Activated naive CD4-positive, alpha-beta T cell treated with anti-CD3 and anti-CD28 coated beads, Interleukin-2, amount 10 ng/mL, durations not matched to agents 5 hours and 36 hours (primary cell): ENCODE results near the gene CCNB1IP1. TPM values are rescaled to one million over a fixed set of nuclear protein-coding genes. Genes with fewer than 3 reads are reported as not detected.

ENCODE experiments used
- total RNA-seq, 2 experiments: library from RNA; stranded (reverse); gene quantifications; one replicate each; pipeline ENCODE4 v1.2.3, GENCODE V29; 2021

CCNB1IP1 gene, protein sequence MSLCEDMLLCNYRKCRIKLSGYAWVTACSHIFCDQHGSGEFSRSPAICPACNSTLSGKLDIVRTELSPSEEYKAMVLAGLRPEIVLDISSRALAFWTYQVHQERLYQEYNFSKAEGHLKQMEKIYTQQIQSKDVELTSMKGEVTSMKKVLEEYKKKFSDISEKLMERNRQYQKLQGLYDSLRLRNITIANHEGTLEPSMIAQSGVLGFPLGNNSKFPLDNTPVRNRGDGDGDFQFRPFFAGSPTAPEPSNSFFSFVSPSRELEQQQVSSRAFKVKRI
- 10 to 100 TPM; 36.0 to 37.0 TPM for total RNA-seq

GRCh38 chr14:20332788-20333493 is at the start of gene CCNB1IP1:
CCNB1IP1 (minus strand) TSS chr14:20333279; CDS start chr14:20316523, 16,756 bp downstream.

DNA sequence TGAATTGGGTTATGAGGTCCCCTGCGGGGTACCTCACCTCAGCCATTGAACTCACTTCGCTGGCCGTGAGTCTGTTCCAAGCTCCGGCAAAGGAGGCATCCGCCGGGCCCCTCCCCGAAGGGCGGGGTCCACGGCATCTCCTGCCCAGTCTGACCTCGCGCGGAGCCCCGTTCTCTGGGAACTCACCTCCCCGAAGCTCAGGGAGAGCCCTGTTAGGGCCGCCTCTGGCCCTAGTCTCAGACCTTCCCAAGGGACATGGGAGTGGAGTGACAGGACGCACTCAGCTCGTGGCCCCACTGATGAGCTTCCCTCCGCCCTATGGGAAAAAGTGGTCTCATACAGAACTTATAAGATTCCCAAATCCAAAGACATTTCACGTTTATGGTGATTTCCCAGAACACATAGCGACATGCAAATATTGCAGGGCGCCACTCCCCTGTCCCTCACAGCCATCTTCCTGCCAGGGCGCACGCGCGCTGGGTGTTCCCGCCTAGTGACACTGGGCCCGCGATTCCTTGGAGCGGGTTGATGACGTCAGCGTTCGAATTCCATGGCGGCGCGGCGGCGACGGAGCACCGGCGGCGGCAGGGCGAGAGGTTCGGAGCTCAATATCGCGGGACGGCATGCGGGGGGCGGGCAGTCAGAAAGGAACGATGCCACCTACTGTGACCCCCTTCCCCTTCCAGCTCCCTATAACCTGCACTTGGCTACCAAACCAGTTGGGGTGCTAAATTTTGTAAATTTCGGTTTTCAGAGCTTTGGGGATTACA is 10.2 kb upstream of the CCNB1IP1 start, which contains the start of gene PARP2:
PARP2 (plus strand) TSS at position 544 of the 770 bp plus-strand sequence; CDS start at position 551, 7 bp downstream.

DNA sequence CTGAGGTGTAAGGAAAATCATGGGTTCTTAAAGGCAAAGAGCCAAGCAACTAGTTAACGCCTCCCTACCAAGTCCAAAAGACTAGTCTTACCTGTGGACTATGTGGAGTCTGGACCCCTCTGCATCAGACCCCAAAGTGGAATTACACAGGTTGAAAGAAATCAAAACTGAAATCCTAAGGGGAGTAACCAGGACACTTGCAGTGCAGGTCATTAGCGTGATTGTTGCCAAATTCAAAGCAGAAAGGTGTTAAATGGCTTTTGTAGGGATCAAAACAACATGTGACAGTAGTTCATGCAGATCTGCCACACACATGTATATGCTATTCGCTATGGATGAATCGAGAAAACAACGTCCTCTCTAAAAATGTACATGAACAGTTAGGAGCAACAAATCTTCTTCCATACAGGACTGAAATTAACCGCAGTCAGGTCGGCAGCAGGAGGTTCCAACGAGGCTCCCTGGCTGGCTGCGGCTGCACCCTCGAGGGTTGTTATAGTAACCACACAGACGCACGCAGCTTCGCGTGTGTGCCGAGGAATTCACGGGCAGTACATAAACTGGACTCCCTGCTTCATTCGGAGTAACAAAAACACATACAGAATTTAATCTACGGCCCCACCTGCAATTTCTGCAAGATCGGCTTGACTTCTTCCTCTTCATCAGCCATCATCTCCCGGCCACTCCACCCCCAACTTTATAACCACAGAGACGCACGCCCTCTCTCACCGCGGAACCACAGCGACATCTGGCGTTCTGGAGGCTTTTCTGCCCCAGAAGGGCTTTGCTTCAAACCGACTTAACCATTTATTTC is 27.6 kb downstream of the CCNB1IP1 start, which contains the start of gene TTC5:
TTC5 (minus strand) TSS at position 687 of the 814 bp plus-strand sequence; CDS start at position 673, 14 bp downstream.

Other genes starting within 250 kb of the CCNB1IP1 start
- gene OR4K17, start 222.5 kb downstream of the CCNB1IP1 start, total RNA-seq = not detected
- gene OR4N5, start 194.5 kb downstream of the CCNB1IP1 start, total RNA-seq = not detected
- gene OR11G2, start 142.4 kb downstream of the CCNB1IP1 start, total RNA-seq = not detected
- gene OR11H6, start 109.6 kb downstream of the CCNB1IP1 start, total RNA-seq = not detected
- gene OR11H7, start 104.3 kb downstream of the CCNB1IP1 start, total RNA-seq = not detected
- gene OR11H4, start 94.0 kb downstream of the CCNB1IP1 start, total RNA-seq = not detected
- gene TTC5, start 27.3 kb downstream of the CCNB1IP1 start, total RNA-seq = 10 to 100 TPM; 17.5 to 22.1 TPM
- 10 to 100 TPM; 25.1 to 25.2 TPM for gene PARP2, start 10.4 kb upstream of the CCNB1IP1 start, total RNA-seq
- 10 to 100 TPM; 44.5 to 48.1 TPM for gene TEP1, start 80.2 kb upstream of the CCNB1IP1 start, total RNA-seq
- under 1 TPM; 0.13 to 0.19 TPM for gene KLHL33, start 102.9 kb upstream of the CCNB1IP1 start, total RNA-seq
- 10 to 100 TPM; 48.0 to 49.1 TPM for gene OSGEP, start 121.5 kb upstream of the CCNB1IP1 start, total RNA-seq
- 100 to 1,000 TPM; 162 to 164 TPM for gene APEX1, start 121.9 kb upstream of the CCNB1IP1 start, total RNA-seq
- 10 to 100 TPM; 39.0 to 41.9 TPM for gene PIP4P1, start 128.2 kb upstream of the CCNB1IP1 start, total RNA-seq
- gene PNP, start 136.1 kb upstream of the CCNB1IP1 start, total RNA-seq = 100 to 1,000 TPM; 144 to 153 TPM
- gene RNASE10, start 172.3 kb upstream of the CCNB1IP1 start, total RNA-seq = under 1 TPM; 0.18 to 0.53 TPM
- not detected for gene RNASE9, start 227.8 kb upstream of the CCNB1IP1 start, total RNA-seq